ENCODE results near the gene KCTD8.
"Not testable (repeated sequence)": the region's sequence is repeated elsewhere in the genome, so short reads cannot be mapped to it uniquely, and the experiment has no call there.

DNA sequence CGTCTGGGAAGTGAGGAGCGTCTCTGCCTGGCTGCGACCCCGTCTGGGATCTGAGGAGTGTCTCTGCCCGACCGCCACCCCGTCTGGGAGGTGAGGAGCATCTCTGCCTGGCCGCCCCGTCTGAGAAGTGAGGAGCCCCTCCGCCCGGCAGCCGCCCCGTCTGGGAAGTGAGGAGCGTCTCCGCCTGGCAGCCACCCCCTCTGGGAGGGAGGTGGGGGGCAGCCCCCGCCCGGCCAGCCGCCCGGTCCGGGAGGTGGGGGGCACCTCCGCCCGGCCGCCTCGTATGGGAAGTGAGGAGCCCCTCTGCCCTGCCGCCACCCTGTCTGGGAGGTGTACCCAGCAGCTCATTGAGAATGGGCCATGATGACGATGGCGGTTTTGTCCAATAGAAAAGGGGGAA is 280.8 kb downstream of the KCTD8 start:
- TF ChIP-seq, protein P1, sequence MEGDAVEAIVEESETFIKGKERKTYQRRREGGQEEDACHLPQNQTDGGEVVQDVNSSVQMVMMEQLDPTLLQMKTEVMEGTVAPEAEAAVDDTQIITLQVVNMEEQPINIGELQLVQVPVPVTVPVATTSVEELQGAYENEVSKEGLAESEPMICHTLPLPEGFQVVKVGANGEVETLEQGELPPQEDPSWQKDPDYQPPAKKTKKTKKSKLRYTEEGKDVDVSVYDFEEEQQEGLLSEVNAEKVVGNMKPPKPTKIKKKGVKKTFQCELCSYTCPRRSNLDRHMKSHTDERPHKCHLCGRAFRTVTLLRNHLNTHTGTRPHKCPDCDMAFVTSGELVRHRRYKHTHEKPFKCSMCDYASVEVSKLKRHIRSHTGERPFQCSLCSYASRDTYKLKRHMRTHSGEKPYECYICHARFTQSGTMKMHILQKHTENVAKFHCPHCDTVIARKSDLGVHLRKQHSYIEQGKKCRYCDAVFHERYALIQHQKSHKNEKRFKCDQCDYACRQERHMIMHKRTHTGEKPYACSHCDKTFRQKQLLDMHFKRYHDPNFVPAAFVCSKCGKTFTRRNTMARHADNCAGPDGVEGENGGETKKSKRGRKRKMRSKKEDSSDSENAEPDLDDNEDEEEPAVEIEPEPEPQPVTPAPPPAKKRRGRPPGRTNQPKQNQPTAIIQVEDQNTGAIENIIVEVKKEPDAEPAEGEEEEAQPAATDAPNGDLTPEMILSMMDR (IDR thresholded peaks at IDR 0.05) = not testable (repeated sequence)
- TF ChIP-seq EP300 (IDR thresholded peaks at IDR 0.05); POLR2A (IDR thresholded peaks at IDR 0.05; ENCODE audit: low read depth); POLR2AphosphoS5 (IDR thresholded peaks at IDR 0.05): not testable (repeated sequence)
